ENCODE results near the gene TMUB2. TPM values are rescaled to one million over a fixed set of nuclear protein-coding genes. Genes with fewer than 3 reads are reported as not detected.

TMUB2 gene
- total and polyA plus RNA-seq, 9 of the 15 experiments (the other 6 are each of a cell fraction or from before 2014, with no cell fraction given) = 4.1 to 29.8 (median 16.3) TPM

GRCh38 chr17:44218344-44219107 is 31.8 kb downstream of the TMUB2 start (continued):
- TF ChIP-seq CREB3L1 (IDR thresholded peaks at IDR 0.05; ENCODE audit: borderline replicate concordance, low read depth) (no peak), PCBP2 (IDR thresholded peaks at IDR 0.05; ENCODE audit: low read depth, low read length, poor library complexity, severe bottlenecking) (peak; percentile 23), POLR2AphosphoS2 (IDR thresholded peaks at IDR 0.05; ENCODE audit: low read length) (no peak), MCM7 (IDR thresholded peaks at IDR 0.05) (no peak), NFE2L1 (tag; IDR thresholded peaks at IDR 0.05; ENCODE audit: borderline replicate concordance, low read depth) (no peak), POLR2A (conservative IDR thresholded peaks at IDR 0.05) (no peak), ZNF449 (CRISPR knock-in tag; IDR thresholded peaks at IDR 0.05) (no peak), PML (IDR thresholded peaks at IDR 0.05; ENCODE audit: low read length) (no peak), HNRNPK (IDR thresholded peaks at IDR 0.05; ENCODE audit: low read depth, low read length, poor library complexity, severe bottlenecking) (peak; percentile 26), EZH2 (IDR thresholded peaks at IDR 0.05; ENCODE audit: borderline replicate concordance, low read depth, low read length) (no peak), SNAPC5 (CRISPR knock-in tag; IDR thresholded peaks at IDR 0.05) (no peak), ZNF282 (CRISPR knock-in tag; IDR thresholded peaks at IDR 0.05) (0 out of 2 replicates have a peak, but pooled peaks have one; percentile 5), SMAD4 (CRISPR knock-in tag; conservative IDR thresholded peaks at IDR 0.05) (0 out of 2 replicates have a peak, but pooled peaks have one; percentile 0), FOS (IDR thresholded peaks at IDR 0.05; ENCODE audit: extremely low read depth, insufficient read length) (no peak), MYC (IDR thresholded peaks at IDR 0.05; ENCODE audit: low read depth, low read length) (peak; percentile 80), MYC (CRISPR knock-in tag; IDR thresholded peaks at IDR 0.05; ENCODE audit: borderline replicate concordance, low read depth) (no peak), RFX5 (IDR thresholded peaks at IDR 0.05; ENCODE audit: low read depth, low read length) (no peak), RBM22 (IDR thresholded peaks at IDR 0.05; ENCODE audit: low read depth, low read length, poor library complexity, severe bottlenecking) (peak; percentile 51), SIX5 (IDR thresholded peaks at IDR 0.05; ENCODE audit: borderline replicate concordance in 1 of 2, insufficient read depth in 1 of 2, low read depth in 1 of 2, low read length in 2 of 2) (no peak), CBFA2T2 (conservative IDR thresholded peaks at IDR 0.05) (no peak), ZNF778 (CRISPR knock-in tag; IDR thresholded peaks at IDR 0.05) (no peak), ZFP30 (CRISPR knock-in tag; IDR thresholded peaks at IDR 0.05; ENCODE audit: borderline replicate concordance) (no peak), ZNF239 (CRISPR knock-in tag; IDR thresholded peaks at IDR 0.05) (no peak), SPI1 (IDR thresholded peaks at IDR 0.05; ENCODE audit: borderline replicate concordance, low read depth, low read length) (no peak)

Data from K562 (cell line).